Neural crest cell (in vitro differentiated cells): ENCODE measurements around the gene LRCH3. TPM values are rescaled to one million over a fixed set of nuclear protein-coding genes. Genes with fewer than 3 reads are reported as not detected.
"Not testable (repeated sequence)": the region's sequence is repeated elsewhere in the genome, so short reads cannot be mapped to it uniquely, and the experiment has no call there.

ENCODE experiments used
- DNase-seq: peaks from one replicate; pipeline ENCODE4 v3.0.0; 2021; ENCODE audit warnings: low read depth, mixed read lengths, low spot score
- H3K27ac Mint-ChIP-seq: one replicate; pipeline ENCODE4 v1.8.0; 2021; ENCODE audit warnings: mild to moderate bottlenecking, mixed read lengths; ENCODE audit not compliant: unreplicated experiment
- H3K27me3 Mint-ChIP-seq: 2 replicates; pipeline ENCODE4 v1.8.0; 2021; ENCODE audit warnings: low read depth, mild to moderate bottlenecking, mixed read lengths
- H3K36me3 Mint-ChIP-seq: 2 replicates; pipeline ENCODE4 v1.8.0; 2021; ENCODE audit warnings: low read depth, mild to moderate bottlenecking, mixed read lengths
- H3K4me1 Mint-ChIP-seq: 2 replicates; pipeline ENCODE4 v1.8.0; 2021; ENCODE audit warnings: mixed read lengths
- H3K4me3 Mint-ChIP-seq: one replicate; pipeline ENCODE4 v1.8.0; 2021; ENCODE audit warnings: mild to moderate bottlenecking, mixed read lengths
- H3K9me3 Mint-ChIP-seq: 2 replicates; pipeline ENCODE4 v1.8.0; 2021; ENCODE audit warnings: mixed read lengths
- total RNA-seq: library from RNA; stranded (reverse); gene quantifications from 2 replicates; pipeline ENCODE4 v1.2.1, GENCODE V29; 2021
- TF ChIP-seq, protein P1 (sequence below): fragments of 200-600 bp; sonication (generic); conservative IDR thresholded peaks from 2 replicates; pipeline ENCODE4 v1.5.0; 2021; ENCODE audit warnings: antibody characterized with exemption, mild to moderate bottlenecking

LRCH3 gene
- total RNA-seq, 1 donor from 2014 or later = 69.0 TPM

DNA sequence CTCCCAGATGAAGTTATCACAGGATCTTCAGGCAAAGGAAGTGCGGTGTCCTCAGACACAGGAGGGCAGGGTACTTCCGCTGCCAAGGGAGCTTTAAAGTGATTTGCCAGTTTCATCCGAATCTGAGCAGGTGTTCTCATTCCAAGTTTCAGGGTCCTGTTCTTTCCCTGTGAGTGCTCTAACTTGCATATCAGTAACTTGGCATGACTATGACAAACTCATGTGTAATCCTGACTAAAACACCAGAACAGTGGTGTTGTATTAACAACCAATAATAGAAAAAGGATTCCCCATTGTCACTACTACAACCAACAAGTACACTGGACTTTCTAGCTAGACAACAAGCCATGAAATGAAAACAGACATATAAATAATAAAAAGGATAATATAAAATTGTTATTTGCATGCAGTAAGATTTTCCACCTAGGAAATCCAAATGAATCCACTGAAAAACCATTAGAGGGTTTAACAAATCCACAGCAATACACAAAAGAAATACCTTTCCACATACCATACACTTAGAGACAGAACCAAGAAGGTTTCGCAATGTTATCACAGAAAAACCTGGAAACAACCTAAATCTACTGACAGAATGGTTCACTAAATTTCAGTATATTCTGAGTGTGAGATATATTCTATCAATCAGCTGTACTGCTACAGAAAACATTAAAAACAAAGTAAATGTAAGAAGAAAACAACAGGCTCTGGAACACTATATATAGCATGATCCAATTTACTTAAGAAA is 118.1 kb downstream of the LRCH3 start:
- Mint-ChIP-seq H3K36me3 (no peaks in the 10 kb centered on the region), H3K4me3 (no peak overlapping the region), H3K27ac (no peak overlapping the region), H3K27me3 (peaks cover 2% of the 10 kb centered on the region), H3K9me3 (no peaks in the 10 kb centered on the region), H3K4me1 (peaks cover 21% of the 10 kb centered on the region)
- no peak for DNase-seq
- TF ChIP-seq, protein P1, sequence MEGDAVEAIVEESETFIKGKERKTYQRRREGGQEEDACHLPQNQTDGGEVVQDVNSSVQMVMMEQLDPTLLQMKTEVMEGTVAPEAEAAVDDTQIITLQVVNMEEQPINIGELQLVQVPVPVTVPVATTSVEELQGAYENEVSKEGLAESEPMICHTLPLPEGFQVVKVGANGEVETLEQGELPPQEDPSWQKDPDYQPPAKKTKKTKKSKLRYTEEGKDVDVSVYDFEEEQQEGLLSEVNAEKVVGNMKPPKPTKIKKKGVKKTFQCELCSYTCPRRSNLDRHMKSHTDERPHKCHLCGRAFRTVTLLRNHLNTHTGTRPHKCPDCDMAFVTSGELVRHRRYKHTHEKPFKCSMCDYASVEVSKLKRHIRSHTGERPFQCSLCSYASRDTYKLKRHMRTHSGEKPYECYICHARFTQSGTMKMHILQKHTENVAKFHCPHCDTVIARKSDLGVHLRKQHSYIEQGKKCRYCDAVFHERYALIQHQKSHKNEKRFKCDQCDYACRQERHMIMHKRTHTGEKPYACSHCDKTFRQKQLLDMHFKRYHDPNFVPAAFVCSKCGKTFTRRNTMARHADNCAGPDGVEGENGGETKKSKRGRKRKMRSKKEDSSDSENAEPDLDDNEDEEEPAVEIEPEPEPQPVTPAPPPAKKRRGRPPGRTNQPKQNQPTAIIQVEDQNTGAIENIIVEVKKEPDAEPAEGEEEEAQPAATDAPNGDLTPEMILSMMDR = no peak

DNA sequence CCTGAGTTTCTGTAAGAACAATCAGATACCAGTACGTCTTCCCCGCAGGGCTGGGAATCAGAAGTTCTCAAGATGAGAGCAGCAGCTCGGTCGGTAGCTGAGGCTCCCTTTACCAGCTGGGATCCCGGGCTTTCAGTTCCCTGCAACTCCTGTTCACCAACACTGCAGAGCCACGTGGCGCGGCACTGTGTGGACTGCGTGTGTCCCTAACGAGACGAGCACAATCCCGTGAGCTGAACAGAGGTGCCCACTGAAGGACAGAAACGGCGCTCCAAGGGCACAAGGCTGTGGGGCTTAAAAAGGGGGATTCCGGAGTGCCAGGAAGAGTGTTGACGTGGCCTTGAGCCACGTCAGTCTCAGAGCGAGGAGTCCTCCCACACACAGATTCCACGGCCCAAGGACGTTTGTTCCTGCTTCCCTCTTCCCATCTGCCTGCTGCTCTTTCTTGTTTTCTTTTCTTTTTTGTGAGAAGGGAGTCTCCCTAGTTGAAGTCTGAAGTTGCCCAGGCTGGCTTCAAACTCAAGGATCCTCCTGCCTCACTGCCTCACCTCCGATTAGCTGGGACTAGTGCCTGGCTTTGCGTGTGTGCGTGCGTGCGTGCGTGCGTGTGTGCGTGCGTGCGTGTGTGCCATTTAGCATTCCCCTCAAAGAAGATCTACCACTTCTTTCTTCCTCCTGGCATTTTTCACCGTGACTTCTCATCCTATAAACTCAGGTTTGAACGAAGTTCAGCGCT is 121.9 kb downstream of the LRCH3 start:
- Mint-ChIP-seq H3K4me3 (no peak overlapping the region), H3K4me1 (peaks cover 14% of the 10 kb centered on the region), H3K27me3 (no peaks in the 10 kb centered on the region), H3K36me3 (peaks cover 3% of the 10 kb centered on the region), H3K27ac (peak overlapping the region; percentile 57), H3K9me3 (no peaks in the 10 kb centered on the region)
- DNase-seq = no peak
- TF ChIP-seq, protein P1 = no peak

DNA sequence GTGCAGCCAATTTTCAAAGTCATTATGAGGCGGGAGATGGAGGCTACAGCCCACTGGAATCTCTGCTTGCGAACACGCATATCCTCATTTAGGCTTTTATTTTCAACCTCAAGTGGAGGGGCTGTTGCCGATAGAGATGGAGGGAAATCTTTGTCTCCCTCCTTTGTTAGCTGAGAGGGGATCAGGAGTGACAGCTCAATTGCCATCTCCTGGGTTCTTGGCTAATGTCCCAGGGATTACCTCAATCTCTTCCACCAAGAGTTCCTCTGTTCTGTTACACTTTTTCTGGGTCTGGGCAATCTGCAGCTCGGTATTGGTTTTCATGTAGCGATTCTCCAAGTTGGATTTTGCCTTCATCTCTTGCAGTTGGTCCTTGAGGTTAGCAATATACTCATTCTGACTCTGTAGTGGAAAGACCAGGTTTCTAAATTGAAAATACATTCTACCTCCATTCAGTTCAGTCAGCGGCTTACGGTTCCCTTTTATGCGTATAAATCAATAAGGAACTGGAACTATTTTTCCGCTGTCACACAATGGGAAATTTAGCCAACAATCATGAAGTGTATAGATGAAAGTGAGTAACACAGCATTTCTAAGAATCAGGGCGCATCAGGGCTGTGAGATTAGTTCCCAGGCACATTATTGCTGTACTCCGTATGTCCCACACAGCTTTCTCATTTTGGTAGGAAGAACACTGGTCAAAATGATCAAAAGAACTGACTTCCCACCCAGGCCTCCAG is 122.8 kb downstream of the LRCH3 start:
- Mint-ChIP-seq H3K4me1 (peaks cover 14% of the 10 kb centered on the region), H3K27me3 (no peaks in the 10 kb centered on the region), H3K4me3 (no peak overlapping the region), H3K27ac (no peak overlapping the region), H3K9me3 (no peaks in the 10 kb centered on the region), H3K36me3 (peaks cover 3% of the 10 kb centered on the region)
- no peak for DNase-seq
- TF ChIP-seq, protein P1 = no peak

DNA sequence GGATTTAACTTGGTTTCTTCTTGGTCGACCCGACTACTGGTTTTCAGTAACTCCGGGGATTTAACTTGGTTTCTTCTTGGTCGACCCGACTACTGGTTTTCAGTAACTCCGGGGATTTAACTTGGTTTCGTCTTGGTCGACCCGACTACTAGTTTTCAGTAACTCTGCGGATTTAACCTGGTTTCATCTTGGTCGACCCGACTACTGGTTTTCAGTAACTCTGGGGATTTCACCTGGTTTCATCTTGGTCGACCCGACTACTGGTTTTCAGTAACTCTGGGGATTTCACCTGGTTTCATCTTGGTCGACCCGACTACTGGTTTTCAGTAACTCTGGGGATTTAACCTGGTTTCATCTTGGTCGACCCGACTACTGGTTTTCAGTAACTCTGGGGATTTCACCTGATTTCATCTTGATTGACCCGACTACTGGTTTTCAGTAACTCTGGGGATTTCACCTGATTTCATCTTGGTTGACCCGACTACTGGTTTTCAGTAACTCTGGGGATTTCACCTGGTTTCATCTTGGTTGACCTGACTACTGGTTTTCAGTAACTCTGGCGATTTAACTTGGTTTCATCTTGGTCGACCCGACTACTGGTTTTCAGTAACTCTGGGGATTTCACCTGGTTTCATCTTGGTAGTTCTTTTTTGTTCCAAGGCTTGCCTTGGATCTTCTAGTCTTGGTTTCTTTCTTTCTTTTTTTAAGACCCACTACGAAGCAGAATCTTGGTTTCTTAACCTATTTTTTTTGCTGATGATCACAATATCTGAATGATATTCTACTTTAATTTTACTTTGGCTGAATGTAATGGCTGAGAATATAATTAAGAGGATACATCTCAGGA is 130.6 kb downstream of the LRCH3 start:
- H3K27me3 Mint-ChIP-seq, H3K27ac Mint-ChIP-seq, H3K4me1 Mint-ChIP-seq, DNase-seq, H3K9me3 Mint-ChIP-seq, H3K36me3 Mint-ChIP-seq, H3K4me3 Mint-ChIP-seq: not testable (repeated sequence)

DNA sequence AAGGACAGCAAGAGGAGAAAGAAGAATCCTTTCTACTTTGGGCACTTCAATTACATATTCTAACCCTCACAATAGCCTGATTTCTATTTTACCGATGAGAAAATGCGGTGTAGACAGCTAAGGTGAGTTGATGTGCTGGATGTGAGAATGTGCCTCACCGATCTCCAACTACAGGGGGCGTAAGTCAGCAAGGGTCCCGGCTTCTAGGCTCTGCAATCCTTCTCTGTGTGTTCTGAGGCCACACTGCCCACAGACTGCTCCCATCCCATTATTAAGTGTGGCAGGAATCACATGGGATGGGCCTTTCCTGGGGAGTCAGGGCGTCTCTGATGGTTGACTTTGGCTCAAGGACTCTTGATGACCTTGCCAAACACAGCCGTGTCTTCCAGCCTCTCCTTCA is 135.4 kb downstream of the LRCH3 start:
- TF ChIP-seq, protein P1 = peak; percentile 46
- H3K27ac Mint-ChIP-seq = no peak overlapping the region
- no peaks in the 10 kb centered on the region for H3K4me1 Mint-ChIP-seq
- peaks cover 6% of the 10 kb centered on the region for H3K36me3 Mint-ChIP-seq
- H3K4me3 Mint-ChIP-seq = no peak overlapping the region
- DNase-seq = no peak
- no peaks in the 10 kb centered on the region for H3K9me3 Mint-ChIP-seq
- no peaks in the 10 kb centered on the region for H3K27me3 Mint-ChIP-seq

DNA sequence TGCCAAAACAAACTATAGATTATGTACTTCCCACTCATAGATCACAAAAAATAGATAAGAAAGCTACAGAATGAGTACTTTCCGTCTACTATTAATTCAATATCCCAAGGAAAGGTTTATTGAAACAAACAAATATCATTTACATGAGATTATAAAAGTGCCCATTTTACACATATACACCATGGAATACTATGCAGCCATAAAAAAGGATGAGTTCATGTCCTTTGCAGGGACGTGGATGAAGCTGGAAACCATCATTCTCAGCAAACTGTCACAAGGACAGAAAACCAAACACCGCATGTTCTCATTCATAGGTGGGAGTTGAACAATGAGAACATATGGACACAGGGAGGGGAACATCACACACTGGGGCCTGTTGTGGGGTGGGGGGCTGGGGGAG is 136.5 kb downstream of the LRCH3 start:
- H3K9me3 Mint-ChIP-seq, H3K27me3 Mint-ChIP-seq, H3K4me1 Mint-ChIP-seq, H3K4me3 Mint-ChIP-seq, H3K27ac Mint-ChIP-seq, H3K36me3 Mint-ChIP-seq, DNase-seq: not testable (repeated sequence)
